CD4-positive, alpha-beta T cell treated with Interferon alpha-2 for 1 hour (primary cell): Measurements from ENCODE around the gene RNASE2.
"Not testable (repeated sequence)": the region's sequence is repeated elsewhere in the genome, so short reads cannot be mapped to it uniquely, and the experiment has no call there.

Experiments used
- DNase-seq, 2 donors: peaks; one replicate each; pipeline ENCODE4 v3.0.0-alpha.2; 2020 to 2022

RNASE2 gene

DNA sequence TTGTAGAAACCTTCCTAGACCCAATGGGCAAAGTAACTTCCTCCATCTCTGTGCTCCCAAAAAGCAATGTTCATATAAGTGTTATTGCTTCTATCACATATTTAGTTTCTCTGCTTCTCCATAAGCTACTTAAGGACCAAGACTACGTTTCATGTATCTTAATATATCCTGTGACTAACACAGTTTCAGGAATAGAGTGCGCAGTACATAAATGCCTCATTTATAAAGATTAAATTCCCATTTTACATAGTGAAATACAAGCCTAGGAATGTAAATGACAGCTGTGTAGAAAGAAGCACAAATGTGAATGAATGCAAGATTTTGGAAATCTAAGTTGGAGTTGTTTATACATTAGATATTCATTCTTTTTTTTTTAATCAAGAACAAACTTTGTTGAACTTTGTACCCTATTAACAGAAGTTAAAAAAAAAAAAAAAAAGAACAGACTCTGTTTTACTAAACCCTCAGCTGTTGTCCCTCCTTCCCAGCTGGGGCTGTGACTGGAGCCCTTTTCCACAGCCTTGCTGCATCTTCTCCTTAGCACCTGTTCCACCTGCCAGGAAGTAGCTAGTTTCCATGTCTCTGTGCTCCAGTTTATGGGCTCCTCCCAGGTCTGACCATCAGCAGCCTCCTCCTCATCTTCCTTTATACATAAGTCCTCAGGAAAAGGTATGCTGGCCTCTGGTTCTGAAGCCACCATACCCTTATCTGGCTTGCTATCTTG lies 27.5 kb downstream of the RNASE2 start:
- DNase-seq = no peak

DNA sequence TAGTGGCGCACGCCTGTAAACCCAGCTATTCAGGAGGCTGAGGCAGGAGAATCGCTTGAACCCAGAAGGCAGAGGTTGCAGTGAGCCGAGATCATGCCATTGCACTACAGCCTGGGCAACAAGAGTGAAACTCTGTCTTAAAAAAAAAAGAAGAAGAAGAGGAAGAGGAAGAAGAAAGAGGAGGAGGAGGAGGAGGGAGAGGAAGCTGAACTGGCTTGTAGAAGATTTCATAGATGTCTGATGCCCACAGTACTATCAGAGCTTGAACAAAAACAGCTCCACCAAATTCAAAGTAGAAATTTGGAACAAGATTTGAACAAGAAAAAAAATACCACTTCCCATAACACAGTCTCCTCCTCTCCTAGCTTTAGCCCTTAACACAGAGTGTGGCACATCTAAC lies 30.4 kb downstream of the RNASE2 start:
- not testable (repeated sequence) for DNase-seq

DNA sequence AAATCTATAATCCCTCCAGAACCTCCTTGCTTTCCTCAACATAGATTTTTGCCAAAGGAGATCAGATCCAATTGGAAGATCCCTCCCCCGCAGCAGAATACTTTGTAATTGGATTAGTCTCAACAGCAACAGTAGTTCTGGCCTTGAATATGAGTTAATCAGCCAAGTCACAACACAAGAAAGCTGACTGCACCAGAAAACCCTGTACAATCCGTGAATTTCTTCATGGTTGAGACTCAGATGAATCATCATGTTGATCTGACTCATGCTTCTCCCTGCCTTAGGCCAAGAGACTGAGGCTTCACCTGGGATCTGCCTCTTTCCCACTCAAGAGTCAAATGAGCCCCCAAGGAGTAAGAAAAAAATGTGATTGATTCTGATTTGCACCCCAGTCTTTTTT lies 31.5 kb downstream of the RNASE2 start:
- no peak for DNase-seq

DNA sequence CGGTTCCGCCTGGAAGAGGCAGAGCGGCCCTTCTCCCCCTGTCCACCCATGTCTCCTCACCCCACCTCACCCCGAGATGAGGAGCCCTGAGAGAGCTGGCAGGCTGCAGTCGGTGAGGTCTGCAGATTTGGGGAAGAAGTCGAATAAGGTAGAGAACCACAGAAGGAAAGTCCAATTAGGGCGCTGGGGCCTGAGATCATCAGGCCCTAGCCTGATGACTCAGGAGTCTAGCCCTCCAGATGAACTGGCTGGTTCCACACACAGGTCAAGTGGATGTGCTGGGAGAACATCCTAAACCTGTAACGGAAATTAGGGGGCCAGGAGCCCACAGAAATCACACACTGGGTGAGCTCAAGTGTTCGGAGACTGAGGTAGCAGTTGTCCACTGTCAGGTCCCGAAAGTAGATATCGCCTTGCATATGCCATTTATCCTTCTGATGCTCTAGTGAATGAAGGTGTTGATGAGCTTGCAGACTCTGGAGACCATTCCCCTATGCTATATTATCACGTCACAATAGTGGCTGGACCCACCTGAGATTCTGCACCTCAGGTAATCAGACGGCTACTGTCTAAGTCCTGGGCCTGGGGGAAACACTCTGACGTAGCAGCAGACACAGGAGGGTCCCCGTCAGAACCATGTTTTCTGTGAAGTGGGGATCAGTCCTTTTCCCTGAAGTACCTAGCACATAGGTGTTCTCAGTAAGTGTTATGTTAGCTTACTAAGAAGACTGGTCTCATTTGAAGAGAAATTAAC lies 33.6 kb downstream of the RNASE2 start:
- no peak for DNase-seq

DNA sequence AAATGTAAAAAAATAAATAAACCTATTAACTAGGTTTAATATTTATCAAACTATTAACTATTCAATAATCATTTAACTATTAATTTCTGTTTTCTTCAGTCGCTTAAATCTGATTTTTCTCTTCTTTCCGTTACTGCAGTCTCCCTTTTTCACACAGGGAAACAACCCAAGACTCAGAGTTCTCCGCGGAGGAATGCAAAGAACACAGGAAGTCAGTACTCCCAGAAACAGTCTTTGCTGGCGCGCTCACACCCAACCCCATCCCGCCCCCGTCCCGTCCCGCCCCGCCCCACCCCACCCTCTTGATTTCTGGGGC lies 34.1 kb downstream of the RNASE2 start:
- DNase-seq = no peak

DNA sequence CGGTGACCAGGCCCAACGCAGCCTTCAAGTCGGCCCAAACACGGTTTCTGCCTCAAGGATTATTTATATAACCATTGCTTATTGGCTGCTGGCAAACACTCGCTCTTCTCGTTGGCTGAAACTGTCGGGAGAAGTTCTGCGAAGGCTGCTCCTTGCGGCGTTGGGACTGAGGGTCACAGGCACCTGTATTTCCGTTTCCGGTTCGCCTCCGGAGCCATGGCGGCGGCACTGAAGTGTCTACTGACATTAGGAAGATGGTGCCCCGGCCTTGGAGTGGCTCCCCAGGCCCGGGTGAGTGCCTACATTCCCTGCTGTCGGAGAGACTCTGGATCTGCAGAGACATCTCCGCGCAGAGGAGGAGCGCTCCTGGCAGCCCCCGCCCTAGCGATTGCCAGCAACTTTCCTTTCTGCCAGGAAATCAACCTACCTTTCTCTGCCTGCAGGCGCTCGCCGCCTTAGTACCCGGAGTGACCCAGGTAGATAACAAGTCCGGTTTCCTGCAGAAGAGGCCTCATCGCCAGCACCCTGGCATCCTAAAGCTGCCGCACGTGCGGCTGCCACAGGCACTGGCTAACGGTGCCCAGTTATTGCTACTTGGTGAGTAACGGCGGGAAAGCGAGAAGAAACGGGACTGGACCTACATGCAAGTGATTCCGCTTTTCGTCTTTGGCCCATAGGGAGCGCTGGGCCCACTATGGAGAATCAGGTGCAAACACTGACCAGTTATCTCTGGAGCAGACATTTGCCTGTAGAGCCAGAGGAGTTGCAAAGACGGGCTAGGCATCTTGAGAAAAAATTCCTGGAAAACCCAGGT lies 34.7 kb downstream of the RNASE2 start, which contains the start of gene METTL17:
Gene METTL17 (plus strand): TSS at position 194 of the 814 bp plus-strand sequence. CDS start 23 bp downstream, at position 217.
- peak; percentile 86 to 90 for DNase-seq

DNA sequence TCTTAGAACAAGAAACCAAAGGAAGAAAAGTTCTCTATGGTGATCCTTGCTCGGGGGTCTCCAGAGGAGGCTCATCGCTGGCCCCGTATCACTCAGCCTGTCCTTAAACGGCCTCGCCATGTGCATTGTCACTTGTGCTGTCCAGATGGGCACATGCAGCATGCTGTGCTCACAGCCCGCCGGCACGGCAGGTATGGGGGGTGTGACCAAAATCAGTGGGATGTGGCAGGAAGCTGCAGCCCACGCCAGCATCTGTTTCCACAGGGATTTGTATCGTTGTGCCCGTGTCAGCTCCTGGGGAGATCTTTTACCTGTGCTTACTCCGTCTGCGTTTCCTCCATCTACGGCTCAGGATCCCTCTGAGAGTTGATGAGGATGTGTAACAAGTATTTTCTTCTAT lies 41.2 kb downstream of the RNASE2 start:
- DNase-seq = no peak

DNA sequence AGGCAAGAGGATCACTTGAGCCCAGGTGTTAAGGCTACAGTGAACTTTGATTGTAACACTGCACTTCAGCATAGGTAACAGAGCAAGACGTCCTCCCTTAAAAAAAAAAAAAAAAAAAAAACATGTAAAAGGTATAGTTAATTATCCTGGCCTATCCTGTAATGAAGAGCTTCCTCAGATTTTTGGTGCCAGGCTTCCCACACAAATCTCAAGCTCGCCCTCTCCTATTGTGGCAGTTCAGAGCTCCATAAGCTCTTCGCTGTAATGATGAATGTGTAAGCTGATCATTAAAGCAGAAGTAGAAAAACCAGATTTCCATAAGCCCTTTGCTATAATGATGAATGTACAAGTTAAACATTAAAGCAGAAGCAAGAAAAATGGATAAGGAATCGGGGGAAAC lies 41.8 kb downstream of the RNASE2 start:
- no peak for DNase-seq

DNA sequence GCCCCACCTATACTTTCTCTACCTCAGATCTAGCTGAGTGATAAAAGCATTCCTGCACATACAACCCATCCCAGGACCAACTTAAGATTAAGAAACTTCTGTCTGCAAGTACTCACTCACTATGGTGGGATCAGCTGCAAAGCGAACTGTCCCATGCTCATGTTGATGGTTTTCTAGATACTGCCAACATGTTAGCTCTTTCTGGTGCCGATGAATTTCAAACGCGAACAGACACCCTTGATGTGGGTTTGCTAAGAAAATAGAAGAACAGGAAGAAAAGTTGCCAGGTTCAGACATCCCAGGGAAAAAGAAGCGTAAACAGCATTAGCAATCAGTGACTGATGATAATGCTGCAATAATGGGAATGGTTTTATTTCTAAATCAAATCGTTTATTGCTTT lies 42.3 kb downstream of the RNASE2 start:
- DNase-seq = no peak

DNA sequence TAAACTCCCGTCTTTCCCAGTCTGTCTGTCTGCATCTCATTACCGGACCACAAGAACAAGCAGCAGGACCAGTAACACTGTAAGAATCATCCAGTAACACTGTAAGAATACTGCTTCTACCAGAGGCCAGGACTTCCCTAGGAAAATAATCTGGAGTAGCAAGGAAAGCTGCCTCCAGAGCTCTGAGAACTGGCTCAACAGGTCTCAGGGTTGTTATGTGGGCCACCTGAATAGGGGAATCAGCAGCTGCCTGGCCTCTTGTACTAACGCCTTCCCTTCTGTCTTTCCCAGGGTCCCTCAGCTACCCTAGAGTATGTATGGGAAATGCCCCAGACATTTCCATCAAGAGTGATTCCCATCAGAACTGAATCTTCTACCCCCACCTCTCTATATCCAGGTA lies 42.9 kb downstream of the RNASE2 start:
- no peak for DNase-seq

DNA sequence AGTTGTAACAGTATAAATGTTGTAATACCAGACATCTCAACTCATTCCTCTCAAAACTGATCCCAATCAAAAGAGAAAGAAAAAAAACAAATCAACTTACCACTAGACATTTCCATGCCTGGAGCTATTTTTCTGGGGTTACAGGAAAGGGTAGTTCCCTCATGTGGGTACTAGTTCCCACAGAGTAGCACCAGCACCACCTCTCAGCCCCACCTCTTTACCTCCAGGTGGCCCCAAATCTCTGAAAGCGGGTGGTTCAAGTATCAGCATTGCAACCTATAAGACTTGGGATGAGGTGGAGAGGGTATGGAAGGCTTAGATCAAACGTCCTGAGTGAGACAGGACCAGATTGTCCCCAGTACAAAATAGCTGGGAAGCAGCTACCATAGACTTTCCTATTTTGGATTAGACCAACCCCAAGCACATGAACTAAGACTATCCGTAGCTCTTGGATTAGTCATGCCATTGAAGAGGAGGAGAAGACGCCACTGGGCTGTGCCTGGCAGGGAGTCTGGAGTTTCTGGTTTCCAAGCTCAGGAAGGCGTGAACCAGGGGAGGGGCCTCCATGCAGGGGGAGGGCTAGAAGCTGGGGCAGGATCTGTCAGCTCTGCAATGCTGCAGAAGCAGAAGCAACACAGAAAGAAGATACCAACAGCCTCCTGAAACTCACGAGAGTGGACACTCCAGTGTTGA lies 43.5 kb downstream of the RNASE2 start, which contains the start of gene SLC39A2:
Gene SLC39A2 (plus strand): TSS at position 620 of the 693 bp plus-strand sequence. CDS start 154 bp downstream, outside the sequence.
- no peak for DNase-seq

DNA sequence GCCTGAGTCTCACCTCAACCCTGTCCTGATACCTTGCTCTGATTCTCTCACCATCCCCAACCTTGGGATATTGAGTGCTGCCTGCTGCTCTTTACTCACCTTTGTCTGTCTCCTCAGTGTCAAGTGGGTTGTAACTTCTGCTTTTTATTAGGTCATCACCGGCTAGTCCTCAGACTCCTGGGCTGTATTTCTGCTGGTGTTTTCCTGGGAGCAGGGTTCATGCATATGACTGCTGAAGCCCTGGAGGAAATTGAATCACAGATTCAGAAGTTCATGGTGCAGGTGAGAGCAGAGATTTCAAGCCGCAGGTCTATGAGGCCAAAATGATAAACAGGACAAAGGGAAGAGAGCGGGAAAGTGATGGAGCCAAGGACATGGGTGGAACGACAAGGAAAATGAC lies 44.3 kb downstream of the RNASE2 start:
- no peak for DNase-seq

DNA sequence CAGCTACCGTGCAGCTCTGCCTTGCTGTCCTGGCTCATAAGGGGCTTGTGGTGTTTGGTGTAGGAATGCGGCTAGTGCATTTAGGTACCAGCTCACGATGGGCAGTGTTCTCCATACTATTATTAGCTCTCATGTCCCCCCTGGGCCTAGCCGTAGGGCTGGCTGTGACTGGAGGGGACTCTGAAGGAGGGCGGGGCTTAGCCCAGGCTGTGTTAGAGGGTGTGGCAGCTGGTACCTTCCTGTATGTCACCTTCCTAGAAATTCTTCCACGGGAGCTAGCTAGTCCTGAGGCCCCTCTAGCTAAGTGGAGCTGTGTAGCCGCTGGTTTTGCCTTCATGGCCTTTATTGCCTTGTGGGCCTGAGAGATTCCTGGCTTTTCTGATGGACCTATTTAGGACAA lies 45.9 kb downstream of the RNASE2 start:
- DNase-seq = no peak

DNA sequence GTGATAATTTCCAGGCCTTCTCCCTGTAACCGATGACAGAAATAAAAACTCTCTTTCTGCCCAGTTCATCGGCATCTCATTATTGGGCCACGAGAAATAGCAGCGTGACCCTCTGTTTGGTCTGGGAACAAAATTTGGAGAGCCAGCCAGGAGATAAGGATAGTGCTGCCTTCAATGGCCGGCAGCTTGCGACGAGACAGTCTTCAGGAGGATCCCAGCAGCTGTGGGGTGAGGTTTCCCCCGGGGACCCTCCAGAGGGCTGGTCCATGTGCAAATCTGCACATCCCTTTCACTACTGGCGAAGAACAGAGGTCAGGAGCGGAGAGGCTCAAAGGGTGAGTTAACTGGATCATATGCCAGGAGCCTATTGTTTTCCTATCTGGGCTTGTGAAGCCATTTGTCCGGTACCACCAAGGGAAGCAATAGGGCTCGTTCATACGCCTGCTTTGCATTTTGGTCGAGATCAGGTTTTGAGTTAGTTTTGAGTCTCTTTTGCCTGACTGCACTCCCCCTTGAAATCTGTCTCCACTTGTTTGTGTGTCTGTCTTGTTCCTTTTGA lies 48.6 kb downstream of the RNASE2 start:
- no peak for DNase-seq
